ENCODE results near the gene ZSCAN29. TPM values are rescaled to one million over a fixed set of nuclear protein-coding genes. Genes with fewer than 3 reads are reported as not detected.
A peak's percentile ranks its signal among the peaks of the same experiment; 100 is the strongest.

Gene ZSCAN29
- total and polyA plus RNA-seq, 2 of the 13 experiments (the other 11 are each of a cell fraction or from before 2014, with no cell fraction given) = 8.3 to 27.4 TPM

GRCh38 chr15:43329960-43330779 lies 40.7 kb downstream of the ZSCAN29 start, which contains the start of gene LCMT2 (continued):
- TF ChIP-seq ZNF746 (CRISPR knock-in tag; IDR thresholded peaks at IDR 0.05) = peak; percentile 65
- TF ChIP-seq HNRNPLL (IDR thresholded peaks at IDR 0.05; ENCODE audit: low read depth, low read length, poor library complexity, severe bottlenecking) = peak; percentile 94
- 0 out of 2 replicates have a peak, but pooled peaks have one; percentile 21 for TF ChIP-seq CBX5 (CRISPR knock-in tag; IDR thresholded peaks at IDR 0.05; ENCODE audit: borderline replicate concordance)
- TF ChIP-seq JUNB (CRISPR knock-in tag; IDR thresholded peaks at IDR 0.05; ENCODE audit: borderline replicate concordance) = no peak
- TF ChIP-seq ZFP37 (CRISPR knock-in tag; IDR thresholded peaks at IDR 0.05; ENCODE audit: borderline replicate concordance) = no peak
- TF ChIP-seq ZNF224 (CRISPR knock-in tag; IDR thresholded peaks at IDR 0.05) = no peak; the same call in none of the 2 replicates
- TF ChIP-seq HDAC2 (CRISPR knock-in tag; IDR thresholded peaks at IDR 0.05) = peak; percentile 29
- peak; percentile 86 for TF ChIP-seq ZNF772 (CRISPR knock-in tag; IDR thresholded peaks at IDR 0.05)
- TF ChIP-seq ZNF740 (CRISPR knock-in tag; IDR thresholded peaks at IDR 0.05) = no peak; the same call in 1 of the 2 replicates
- peak; percentile 94 for TF ChIP-seq MTERF4 (CRISPR knock-in tag; IDR thresholded peaks at IDR 0.05)
- no peak for TF ChIP-seq SMYD3 (CRISPR knock-in tag; IDR thresholded peaks at IDR 0.05)
- peak; percentile 80; the same call in 1 of the 2 replicates for TF ChIP-seq PHF21A (CRISPR knock-in tag; IDR thresholded peaks at IDR 0.05)
- TF ChIP-seq ZNF766 (CRISPR knock-in tag; IDR thresholded peaks at IDR 0.05; ENCODE audit: borderline replicate concordance) = 0 out of 2 replicates have a peak, but pooled peaks have one; percentile 50
- peak; percentile 91 for TF ChIP-seq MAX (IDR thresholded peaks at IDR 0.05)
- TF ChIP-seq THAP9 (CRISPR knock-in tag; IDR thresholded peaks at IDR 0.05; ENCODE audit: borderline replicate concordance) = peak; percentile 99
- peak; percentile 50 for TF ChIP-seq YY1 (IDR thresholded peaks at IDR 0.05; ENCODE audit: insufficient read depth, insufficient replicate concordance, low read depth, low read length)
- TF ChIP-seq ZHX2 (IDR thresholded peaks at IDR 0.05; ENCODE audit: low read depth) = no peak
- no peak for TF ChIP-seq ZHX2 (CRISPR knock-in tag; IDR thresholded peaks at IDR 0.05; ENCODE audit: borderline replicate concordance)
- TF ChIP-seq ZSCAN9 (CRISPR knock-in tag; IDR thresholded peaks at IDR 0.05; ENCODE audit: borderline replicate concordance) = peak; percentile 21; the same call in 1 of the 2 replicates

All from HepG2 (cell line).